Hepatocyte (in vitro differentiated cells): ENCODE data around the gene TM7SF3. TPM values are rescaled to one million over a fixed set of nuclear protein-coding genes. Genes with fewer than 3 reads are reported as not detected.

ENCODE experiments used
- DNase-seq: peaks from one replicate; pipeline ENCODE4 v3.0.0-alpha.2; 2016; ENCODE audit warnings: low spot score
- H2AFZ ChIP-seq: fragments of 200-600 bp; sonication (generic); 2 replicates; pipeline ENCODE4 v1.6.0; 2016; ENCODE audit warnings: antibody characterized with exemption, mild to moderate bottlenecking
- H3K27ac ChIP-seq: fragments of 200-600 bp; sonication (generic); 2 replicates; pipeline ENCODE4 v1.5.1; 2016; ENCODE audit warnings: mild to moderate bottlenecking
- H3K27me3 ChIP-seq: fragments of 200-600 bp; sonication (generic); 2 replicates; pipeline ENCODE4 v1.6.1; 2016
- H3K36me3 ChIP-seq: fragments of 200-600 bp; sonication (generic); replicated peaks from 2 replicates; pipeline ENCODE4 v1.5.1; 2016; ENCODE audit warnings: low read depth; ENCODE audit not compliant: insufficient read depth
- H3K4me1 ChIP-seq: fragments of 200-600 bp; sonication (generic); 2 replicates; pipeline ENCODE4 v1.5.1; 2016; ENCODE audit warnings: mild to moderate bottlenecking, moderate library complexity; ENCODE audit not compliant: insufficient read depth
- H3K4me2 ChIP-seq: fragments of 200-600 bp; sonication (generic); 2 replicates; pipeline ENCODE4 v1.6.0; 2016
- H3K4me3 ChIP-seq: fragments of 200-600 bp; sonication (generic); 2 replicates; pipeline ENCODE4 v1.5.1; 2016; ENCODE audit warnings: mild to moderate bottlenecking
- H3K79me2 ChIP-seq: fragments of 200-600 bp; sonication (generic); 2 replicates; pipeline ENCODE4 v1.6.0; 2017; ENCODE audit warnings: mild to moderate bottlenecking
- H3K9me2 ChIP-seq: fragments of 200-600 bp; sonication (generic); replicated peaks from 2 replicates; pipeline ENCODE4 v1.6.0; 2017; ENCODE audit warnings: mild to moderate bottlenecking; ENCODE audit not compliant: insufficient read depth
- H3K9me3 ChIP-seq: fragments of 200-600 bp; sonication (generic); 2 replicates; pipeline ENCODE4 v1.5.1; 2016; ENCODE audit warnings: low read depth, mild to moderate bottlenecking
- H4K20me1 ChIP-seq: fragments of 200-600 bp; sonication (generic); 2 replicates; pipeline ENCODE4 v1.6.0; 2016; ENCODE audit warnings: mild to moderate bottlenecking; ENCODE audit not compliant: insufficient read depth, poor library complexity, severe bottlenecking
- EZH2 ChIP-seq: fragments of 200-600 bp; sonication (generic); IDR thresholded peaks from 2 replicates; pipeline ENCODE4 v1.6.1; 2016; ENCODE audit warnings: antibody characterized with exemption, mild to moderate bottlenecking, borderline replicate concordance
- EZH2phosphoT487 ChIP-seq: fragments of 200-600 bp; sonication (generic); IDR thresholded peaks from one replicate; pipeline ENCODE4 v1.6.1; 2018; ENCODE audit warnings: antibody characterized with exemption, mild to moderate bottlenecking, low read depth, moderate library complexity; ENCODE audit not compliant: unreplicated experiment, severe bottlenecking
- WGBS: methylation state at CpG from one replicate; pipeline ENCODE4 v1.1.6; 2016; ENCODE audit warnings: low lambda C conversion rate; ENCODE audit errors: missing lambda C conversion rate; 5-methylcytosine and 5-hydroxymethylcytosine counted together
- polyA plus RNA-seq: library from polyadenylated mRNA; unstranded; fragments of >200 nt; fragmentation: Nextera tagmentation; extraction: Ambion mirVana; gene quantifications from 2 replicates; pipeline ENCODE4 v1.2.1, GENCODE V29; 2016
- total RNA-seq: library from RNA; depleted of rRNA; stranded (reverse); fragments of >200 nt; gene quantifications from 2 replicates; pipeline ENCODE4 v1.2.3, GENCODE V29; 2014
- TF ChIP-seq, protein P1 (sequence below): fragments of 200-600 bp; sonication (generic); IDR thresholded peaks from 2 replicates; pipeline ENCODE4 v1.5.1; 2016; ENCODE audit warnings: antibody characterized with exemption, mild to moderate bottlenecking; ENCODE audit not compliant: poor library complexity

The TM7SF3 gene
- total and polyA plus RNA-seq, 2 experiments from 2014 or later, result 41.2 to 52.1 TPM

DNA sequence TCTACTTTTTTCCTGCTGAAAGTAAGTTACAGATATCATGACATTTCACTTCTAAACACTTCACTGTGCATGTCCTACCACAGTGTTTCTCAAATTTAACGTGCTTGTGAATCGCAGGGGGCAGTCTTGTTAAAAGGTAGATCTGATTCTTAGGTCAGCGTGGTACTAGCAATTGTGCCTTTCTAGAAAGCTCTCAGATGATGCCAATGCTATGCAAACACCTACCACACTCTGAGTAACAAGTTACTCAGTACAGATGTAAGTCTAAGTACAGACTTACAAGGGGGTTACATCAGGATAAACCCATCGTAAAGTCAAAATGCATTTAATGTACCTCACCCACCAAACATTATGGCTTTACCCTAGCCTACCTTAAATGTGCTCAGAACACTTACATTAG is 22.4 kb downstream of the TM7SF3 start:
- DNase-seq, result no peak
- TF ChIP-seq EZH2phosphoT487, result no peak
- TF ChIP-seq, protein P1, sequence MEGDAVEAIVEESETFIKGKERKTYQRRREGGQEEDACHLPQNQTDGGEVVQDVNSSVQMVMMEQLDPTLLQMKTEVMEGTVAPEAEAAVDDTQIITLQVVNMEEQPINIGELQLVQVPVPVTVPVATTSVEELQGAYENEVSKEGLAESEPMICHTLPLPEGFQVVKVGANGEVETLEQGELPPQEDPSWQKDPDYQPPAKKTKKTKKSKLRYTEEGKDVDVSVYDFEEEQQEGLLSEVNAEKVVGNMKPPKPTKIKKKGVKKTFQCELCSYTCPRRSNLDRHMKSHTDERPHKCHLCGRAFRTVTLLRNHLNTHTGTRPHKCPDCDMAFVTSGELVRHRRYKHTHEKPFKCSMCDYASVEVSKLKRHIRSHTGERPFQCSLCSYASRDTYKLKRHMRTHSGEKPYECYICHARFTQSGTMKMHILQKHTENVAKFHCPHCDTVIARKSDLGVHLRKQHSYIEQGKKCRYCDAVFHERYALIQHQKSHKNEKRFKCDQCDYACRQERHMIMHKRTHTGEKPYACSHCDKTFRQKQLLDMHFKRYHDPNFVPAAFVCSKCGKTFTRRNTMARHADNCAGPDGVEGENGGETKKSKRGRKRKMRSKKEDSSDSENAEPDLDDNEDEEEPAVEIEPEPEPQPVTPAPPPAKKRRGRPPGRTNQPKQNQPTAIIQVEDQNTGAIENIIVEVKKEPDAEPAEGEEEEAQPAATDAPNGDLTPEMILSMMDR, result no peak
- TF ChIP-seq EZH2, result no peak
- no peaks in the 10 kb centered on the region for H4K20me1 ChIP-seq
- no peaks in the 10 kb centered on the region for H3K79me2 ChIP-seq
- H2AFZ ChIP-seq, result no peak overlapping the region
- peaks cover 9% of the 10 kb centered on the region for H3K4me1 ChIP-seq
- H3K9me2 ChIP-seq, result no peaks in the 10 kb centered on the region
- no peaks in the 10 kb centered on the region for H3K9me3 ChIP-seq
- H3K4me2 ChIP-seq, result no peak overlapping the region
- no peaks in the 10 kb centered on the region for H3K36me3 ChIP-seq
- 87% methylated on average over 4 of the region's 4 CpGs for WGBS
- no peak overlapping the region for H3K27ac ChIP-seq
- no peak overlapping the region for H3K4me3 ChIP-seq
- H3K27me3 ChIP-seq, result no peaks in the 10 kb centered on the region

DNA sequence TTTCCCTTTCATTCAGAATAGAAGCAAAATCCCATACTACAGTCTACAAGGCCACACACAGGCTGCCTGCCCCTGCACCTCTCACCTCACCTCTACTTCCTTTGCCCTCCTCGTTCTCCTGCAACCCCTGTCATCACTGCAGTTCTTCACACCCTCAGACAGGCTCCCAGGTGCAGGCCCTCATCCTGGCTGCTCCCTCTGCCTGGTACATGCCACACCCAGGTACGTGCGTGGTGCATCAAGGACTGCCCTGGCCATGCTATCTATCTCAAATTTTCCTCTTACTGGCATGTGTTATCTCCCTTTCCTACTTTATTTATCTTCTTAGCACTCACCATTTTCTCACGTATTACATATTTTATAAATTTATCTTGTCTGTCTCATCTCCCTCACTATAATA is 24.3 kb downstream of the TM7SF3 start:
- 78% methylated on average over 4 of the region's 4 CpGs for WGBS

DNA sequence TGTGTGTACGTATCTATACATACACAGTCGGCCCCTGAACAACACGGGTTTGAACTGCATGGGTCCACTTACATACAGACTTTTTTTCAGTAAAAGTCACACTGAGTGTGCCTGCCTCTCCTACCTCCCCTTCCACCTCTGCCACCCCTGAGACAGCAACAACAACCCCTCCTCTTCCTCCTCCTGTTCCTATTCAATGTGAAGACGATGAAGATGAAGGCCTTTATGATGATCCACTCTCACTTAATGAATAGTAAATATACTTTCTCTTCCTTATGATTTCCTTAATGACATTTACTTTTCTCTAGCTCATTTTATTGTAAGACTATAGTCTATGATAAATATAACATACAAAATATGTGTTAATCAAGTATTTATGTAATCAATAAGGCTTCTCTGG is 25.5 kb downstream of the TM7SF3 start:
- TF ChIP-seq EZH2phosphoT487 (no peak), EZH2 (no peak)
- Histone ChIP-seq H3K79me2 (no peaks in the 10 kb centered on the region), H3K27ac (no peak overlapping the region), H3K4me2 (no peak overlapping the region), H3K4me3 (no peak overlapping the region), H3K9me2 (no peaks in the 10 kb centered on the region), H3K27me3 (no peaks in the 10 kb centered on the region), H2AFZ (no peak overlapping the region), H3K36me3 (no peaks in the 10 kb centered on the region), H3K9me3 (no peaks in the 10 kb centered on the region), H4K20me1 (no peaks in the 10 kb centered on the region), H3K4me1 (peaks cover 9% of the 10 kb centered on the region)
- DNase-seq, result no peak
- WGBS, result 91% methylated on average over 4 of the region's 4 CpGs

More for the DNA sequence above, 24.3 kb downstream of the TM7SF3 start:
- peak overlapping the region; percentile 52 for H3K27ac ChIP-seq
- no peak overlapping the region for H3K4me2 ChIP-seq
- DNase-seq, result no peak
- H3K79me2 ChIP-seq, result no peaks in the 10 kb centered on the region
- H3K9me3 ChIP-seq, result no peaks in the 10 kb centered on the region
- H3K27me3 ChIP-seq, result no peaks in the 10 kb centered on the region
- H2AFZ ChIP-seq, result no peak overlapping the region
- TF ChIP-seq, protein P1, result no peak
- TF ChIP-seq EZH2phosphoT487 (no peak), EZH2 (no peak)
- H4K20me1 ChIP-seq, result no peaks in the 10 kb centered on the region
- no peaks in the 10 kb centered on the region for H3K36me3 ChIP-seq
- H3K4me1 ChIP-seq, result peaks cover 9% of the 10 kb centered on the region
- H3K9me2 ChIP-seq, result no peaks in the 10 kb centered on the region
- H3K4me3 ChIP-seq, result no peak overlapping the region

DNA sequence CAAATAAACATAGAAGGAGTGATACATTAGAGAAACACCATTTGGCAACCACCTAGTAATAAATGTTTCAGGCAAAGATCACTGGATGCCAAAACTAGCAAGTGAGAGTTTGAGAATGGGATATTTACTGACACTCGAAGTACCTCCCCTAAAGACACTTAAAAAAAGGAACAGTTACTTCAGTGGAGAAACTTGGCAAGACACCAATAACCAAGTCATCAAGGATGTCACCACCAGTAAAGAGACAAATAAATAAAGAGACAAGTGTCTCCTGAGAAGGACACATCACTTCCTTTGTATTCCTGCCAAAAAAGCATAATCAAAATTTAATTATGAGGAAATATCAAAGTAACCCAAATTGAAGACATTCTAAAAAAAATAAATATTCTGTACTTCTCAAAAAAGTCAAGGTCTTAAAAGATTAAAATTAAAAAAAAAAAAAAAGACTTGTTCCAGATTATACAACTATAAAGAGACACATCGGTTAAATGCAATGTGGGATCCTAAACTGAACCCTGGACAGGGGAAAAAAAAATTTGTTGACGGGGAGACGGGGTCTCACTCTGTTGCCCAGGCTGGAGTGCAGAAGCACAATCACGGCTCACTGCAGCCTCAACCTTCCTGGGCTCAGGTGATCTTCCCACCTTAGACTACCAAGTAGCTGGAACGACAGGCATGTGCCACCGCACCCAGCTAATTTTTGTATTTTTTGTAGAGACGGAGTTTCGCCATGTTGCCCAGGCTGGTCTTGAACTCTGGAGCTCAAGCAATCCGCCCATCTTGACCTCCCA is 26.4 kb downstream of the TM7SF3 start:
- H3K9me2 ChIP-seq, result no peaks in the 10 kb centered on the region
- H3K27me3 ChIP-seq, result no peaks in the 10 kb centered on the region
- H3K9me3 ChIP-seq, result no peaks in the 10 kb centered on the region
- WGBS, result 97% methylated on average over 10 of the region's 10 CpGs
- TF ChIP-seq, protein P1, result no peak
- TF ChIP-seq EZH2phosphoT487 (no peak), EZH2 (no peak)
- H3K79me2 ChIP-seq, result no peaks in the 10 kb centered on the region
- no peak overlapping the region for H2AFZ ChIP-seq
- peaks cover 9% of the 10 kb centered on the region for H3K4me1 ChIP-seq
- H4K20me1 ChIP-seq, result no peaks in the 10 kb centered on the region
- no peak overlapping the region for H3K4me2 ChIP-seq
- H3K4me3 ChIP-seq, result no peak overlapping the region
- no peak overlapping the region for H3K27ac ChIP-seq
- H3K36me3 ChIP-seq, result no peaks in the 10 kb centered on the region
- no peak for DNase-seq
